WTC11 (cell line): Measurements from ENCODE around the gene RRAD.

Experiments
- ATF1 ChIP-seq: sonication (generic); formaldehyde crosslinking; IDR thresholded peaks from 2 replicates; pipeline ENCODE4 v1.8.1; 2023; ENCODE audit warnings: mild to moderate bottlenecking, moderate library complexity, missing genetic modification reagents
- CTCF ChIP-seq: fragments of 200-600 bp; IDR thresholded peaks from 2 replicates; pipeline ENCODE4 v1.8.0; 2022; ENCODE audit warnings: antibody characterized with exemption
- ERG ChIP-seq: fragments of 250-450 bp; sonication (Bioruptor Pico); IDR thresholded peaks from 2 replicates; pipeline ENCODE4 v1.8.0; 2021; ENCODE audit warnings: mild to moderate bottlenecking
- GABPB1 ChIP-seq: sonication (generic); formaldehyde crosslinking; IDR thresholded peaks from 2 replicates; pipeline ENCODE4 v1.8.1; 2023; ENCODE audit warnings: mild to moderate bottlenecking, missing genetic modification reagents
- IRF2 ChIP-seq: sonication (generic); formaldehyde crosslinking; IDR thresholded peaks from 2 replicates; pipeline ENCODE4 v1.8.0; 2022; ENCODE audit warnings: low read depth, missing genetic modification reagents, borderline replicate concordance
- MLX ChIP-seq: sonication (generic); formaldehyde crosslinking; IDR thresholded peaks from 2 replicates; pipeline ENCODE4 v1.8.1; 2023; ENCODE audit warnings: mild to moderate bottlenecking, missing genetic modification reagents, moderate library complexity
- NFYB ChIP-seq: sonication (generic); formaldehyde crosslinking; conservative IDR thresholded peaks from 2 replicates; pipeline ENCODE4 v1.8.0; 2022; ENCODE audit warnings: low read depth, missing genetic modification reagents
- PRRX2 ChIP-seq: fragments of 250-450 bp; sonication (Bioruptor Pico); IDR thresholded peaks from 2 replicates; pipeline ENCODE4 v1.8.0; 2021; ENCODE audit warnings: mild to moderate bottlenecking
- SP1 ChIP-seq: sonication (generic); formaldehyde crosslinking; conservative IDR thresholded peaks from 2 replicates; pipeline ENCODE4 v1.8.1; 2022; ENCODE audit warnings: missing genetic modification reagents
- TCF7 ChIP-seq: sonication (generic); formaldehyde crosslinking; IDR thresholded peaks from 2 replicates; pipeline ENCODE4 v1.8.0; 2022; ENCODE audit warnings: mild to moderate bottlenecking, low read depth, missing genetic modification reagents, moderate library complexity

- TF ChIP-seq TCF7 (CRISPR knock-in tag) (no peak), GABPB1 (no peak), ATF1 (no peak), NFYB (CRISPR knock-in tag) (no peak), MLX (CRISPR knock-in tag) (no peak), ERG (CRISPR knock-in tag) (no peak), CTCF (no peak), SP1 (CRISPR knock-in tag) (no peak), IRF2 (CRISPR knock-in tag) (no peak), PRRX2 (CRISPR knock-in tag) (no peak)
These were observed 14.9 kb upstream of the RRAD start for GRCh38 chr16:66940236-66940635.
